Vagina (tissue), 2 donors: Measurements from ENCODE around the gene IRF6.

Experiments used
- CTCF ChIP-seq, 3 experiments: fragments of 450-650 bp in 2 of 3; fragments of 200-600 bp in 1 of 3; sonication (generic) in 1 of 3; IDR thresholded peaks; one replicate each; pipeline ENCODE4 v1.5.1; 2017 to 2019; ENCODE audit warnings: antibody characterized with exemption in 3 of 3, mild to moderate bottlenecking in 2 of 3, moderate library complexity in 2 of 3
- POLR2A ChIP-seq, 2 donors: fragments of 450-650 bp; IDR thresholded peaks; one replicate each; pipeline ENCODE4 v1.6.1; 2017; ENCODE audit warnings: antibody characterized with exemption in 2 of 2, mild to moderate bottlenecking in 2 of 2, moderate library complexity in 2 of 2
- POLR2AphosphoS5 ChIP-seq, 2 donors: sonication (generic); formaldehyde crosslinking; IDR thresholded peaks; one replicate each; pipeline ENCODE4 v1.9.0; 2017; ENCODE audit warnings: antibody characterized with exemption in 2 of 2, mild to moderate bottlenecking in 2 of 2, low read depth in 1 of 2; ENCODE audit not compliant: insufficient read depth in 1 of 2

- no peak for TF ChIP-seq POLR2A (IDR thresholded peaks at IDR 0.05)
- no peak for TF ChIP-seq CTCF (IDR thresholded peaks at IDR 0.05)
- TF ChIP-seq POLR2AphosphoS5 (IDR thresholded peaks at IDR 0.05; ENCODE audit: insufficient read depth in 1 of 2, low read depth in 1 of 2), result no peak
Measured at GRCh38 chr1:209816923-209817322, 11.0 kb upstream of the IRF6 start.
